Thoracic aorta (tissue), 2 donors: ENCODE data around the gene CASZ1. TPM values are rescaled to one million over a fixed set of nuclear protein-coding genes. Genes with fewer than 3 reads are reported as not detected.

ENCODE experiments used
- ATAC-seq: fragments of 150-250 bp; one replicate; pipeline ENCODE4 v1.8.0; 2017; ENCODE audit warnings: low read depth; ENCODE audit not compliant: insufficient number of reproducible peaks, low FRiP score
- DNase-seq: peaks from one replicate; pipeline ENCODE4 v3.0.0-alpha.2; 2020; ENCODE audit warnings: low spot score
- H3K27ac ChIP-seq, 2 donors: fragments of 200-600 bp; sonication (generic); 1 replicate in 1 of 2; 2 replicates in 1 of 2; pipeline ENCODE4 v1.5.1; 2016; ENCODE audit warnings: mild to moderate bottlenecking in 2 of 2, moderate library complexity in 2 of 2
- H3K27me3 ChIP-seq: fragments of 200-600 bp; sonication (generic); replicated peaks from 2 replicates; pipeline ENCODE4 v1.6.0; 2016; ENCODE audit warnings: mild to moderate bottlenecking; ENCODE audit not compliant: insufficient read depth
- H3K36me3 ChIP-seq: fragments of 200-600 bp; sonication (generic); one replicate; pipeline ENCODE4 v1.5.1; 2016
- H3K4me1 ChIP-seq, 2 donors: fragments of 200-600 bp; sonication (generic); 1 replicate in 1 of 2; 2 replicates in 1 of 2; pipeline versions ENCODE4 v1.5.1 to v1.6.0; 2016; ENCODE audit warnings: low read depth in 2 of 2, mild to moderate bottlenecking in 1 of 2; ENCODE audit not compliant: control insufficient read depth in 1 of 2
- H3K4me3 ChIP-seq: fragments of 200-600 bp; sonication (generic); 2 replicates; pipeline ENCODE4 v1.5.1; 2016; ENCODE audit warnings: mild to moderate bottlenecking
- H3K9me3 ChIP-seq: fragments of 200-600 bp; sonication (generic); 2 replicates; pipeline ENCODE4 v1.5.1; 2016
- total RNA-seq, 2 donors: library from RNA; depleted of rRNA; stranded (reverse); fragments of >200 nt; gene quantifications; one replicate each; pipeline versions ENCODE4 v1.1.0 to v1.2.3, GENCODE V29; 2016
- TF ChIP-seq, protein P1 (sequence below): fragments of 200-600 bp; sonication (generic); IDR thresholded peaks from one replicate; pipeline ENCODE4 v1.5.1; 2019; ENCODE audit warnings: antibody characterized with exemption

CASZ1 gene
- total RNA-seq, 2 donors from 2014 or later, result 20.6 to 27.9 TPM

DNA sequence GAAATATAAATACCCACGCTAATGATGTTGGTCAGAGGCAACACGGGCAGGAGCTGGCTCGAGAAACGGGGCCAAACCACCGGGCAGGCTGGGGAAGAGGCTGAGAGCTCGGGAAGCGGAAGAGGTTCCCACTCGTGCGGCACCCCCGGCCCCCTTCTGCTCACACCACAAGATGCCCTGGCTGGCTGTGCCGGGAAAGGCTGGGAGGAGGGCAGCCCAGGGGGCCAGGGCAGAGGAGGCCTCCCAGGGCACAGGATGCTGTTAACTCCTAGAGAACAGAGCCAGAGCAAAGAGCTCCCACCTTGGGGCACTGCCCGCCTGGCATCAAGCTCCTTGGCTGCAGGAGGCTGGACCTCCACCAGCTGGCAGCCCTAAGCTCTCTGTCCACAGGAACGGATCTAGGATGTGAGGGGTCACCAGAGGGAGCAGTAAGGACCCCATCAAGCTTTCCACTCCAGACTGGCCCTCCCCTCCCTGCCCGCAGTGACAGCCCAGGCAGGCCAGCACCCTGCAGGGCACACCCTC, 44.8 kb downstream of the CASZ1 start:
- TF ChIP-seq, protein P1, sequence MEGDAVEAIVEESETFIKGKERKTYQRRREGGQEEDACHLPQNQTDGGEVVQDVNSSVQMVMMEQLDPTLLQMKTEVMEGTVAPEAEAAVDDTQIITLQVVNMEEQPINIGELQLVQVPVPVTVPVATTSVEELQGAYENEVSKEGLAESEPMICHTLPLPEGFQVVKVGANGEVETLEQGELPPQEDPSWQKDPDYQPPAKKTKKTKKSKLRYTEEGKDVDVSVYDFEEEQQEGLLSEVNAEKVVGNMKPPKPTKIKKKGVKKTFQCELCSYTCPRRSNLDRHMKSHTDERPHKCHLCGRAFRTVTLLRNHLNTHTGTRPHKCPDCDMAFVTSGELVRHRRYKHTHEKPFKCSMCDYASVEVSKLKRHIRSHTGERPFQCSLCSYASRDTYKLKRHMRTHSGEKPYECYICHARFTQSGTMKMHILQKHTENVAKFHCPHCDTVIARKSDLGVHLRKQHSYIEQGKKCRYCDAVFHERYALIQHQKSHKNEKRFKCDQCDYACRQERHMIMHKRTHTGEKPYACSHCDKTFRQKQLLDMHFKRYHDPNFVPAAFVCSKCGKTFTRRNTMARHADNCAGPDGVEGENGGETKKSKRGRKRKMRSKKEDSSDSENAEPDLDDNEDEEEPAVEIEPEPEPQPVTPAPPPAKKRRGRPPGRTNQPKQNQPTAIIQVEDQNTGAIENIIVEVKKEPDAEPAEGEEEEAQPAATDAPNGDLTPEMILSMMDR, result no peak
- H3K4me1 ChIP-seq, result peaks cover 2 to 10% of the 10 kb centered on the region in 2 donors
- H3K27me3 ChIP-seq, result no peaks in the 10 kb centered on the region
- ATAC-seq (no peak), DNase-seq (no peak)
- H3K36me3 ChIP-seq, result no peaks in the 10 kb centered on the region
- H3K4me3 ChIP-seq, result no peak overlapping the region
- no peaks in the 10 kb centered on the region for H3K9me3 ChIP-seq
- no peak overlapping the region for H3K27ac ChIP-seq

DNA sequence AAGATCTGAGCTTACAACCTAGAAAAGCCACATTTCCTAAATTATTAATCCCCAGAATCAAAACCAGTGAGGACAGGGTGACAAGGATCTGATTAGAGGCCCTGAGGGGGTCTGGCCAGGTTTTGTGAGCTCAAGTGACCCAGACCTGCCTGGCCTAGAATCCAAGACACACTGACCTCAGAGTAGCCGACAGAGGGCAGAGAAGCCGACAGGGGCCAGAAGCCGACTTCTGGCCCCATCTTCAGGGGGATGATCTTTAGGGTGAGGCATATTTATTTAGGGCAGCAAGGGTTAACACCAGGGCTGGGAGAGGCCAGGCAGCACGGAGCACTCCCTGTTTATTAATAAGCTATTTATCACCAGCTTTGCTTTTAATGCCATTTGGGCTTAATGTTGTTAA, 45.3 kb downstream of the CASZ1 start:
- Histone ChIP-seq H3K4me3 (no peak overlapping the region), H3K4me1 (peaks cover 2 to 10% of the 10 kb centered on the region in 2 donors), H3K36me3 (no peaks in the 10 kb centered on the region), H3K27ac (no peak overlapping the region), H3K9me3 (no peaks in the 10 kb centered on the region), H3K27me3 (no peaks in the 10 kb centered on the region)
- TF ChIP-seq, protein P1, result no peak
- no peak for ATAC-seq
- DNase-seq, result no peak

DNA sequence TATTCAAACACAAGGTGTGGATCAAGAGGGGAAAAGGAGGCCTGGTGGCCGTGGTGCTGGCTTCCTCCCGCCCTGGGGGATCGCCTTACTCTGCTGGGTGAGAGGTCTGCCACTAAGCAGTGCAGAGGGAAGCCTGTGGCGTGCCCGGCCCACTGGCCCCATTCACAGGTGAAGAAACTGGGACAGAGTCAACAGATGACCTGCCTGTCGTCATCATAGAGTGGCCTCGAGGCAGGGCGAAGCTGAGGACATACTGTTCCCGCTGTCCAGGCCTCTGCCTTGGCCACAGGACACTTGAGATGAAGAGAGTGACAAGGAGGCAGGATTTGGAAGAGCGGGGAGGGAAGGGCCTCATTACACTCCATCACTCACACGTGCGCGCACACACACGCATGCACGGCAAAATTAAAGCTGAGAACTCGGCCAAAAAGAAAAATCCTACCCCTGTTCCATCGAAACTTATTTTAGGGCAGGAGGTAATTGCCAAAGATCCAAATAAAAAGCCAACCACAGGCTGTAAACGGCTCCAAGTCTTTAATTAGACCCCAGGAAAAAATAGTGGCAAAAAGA, 50.5 kb downstream of the CASZ1 start:
- Histone ChIP-seq H3K4me1 (no peaks in the 10 kb centered on the region), H3K9me3 (no peaks in the 10 kb centered on the region), H3K27ac (no peak overlapping the region), H3K4me3 (no peak overlapping the region), H3K36me3 (no peaks in the 10 kb centered on the region), H3K27me3 (no peaks in the 10 kb centered on the region)
- no peak for ATAC-seq
- TF ChIP-seq, protein P1, result no peak
- DNase-seq, result no peak

DNA sequence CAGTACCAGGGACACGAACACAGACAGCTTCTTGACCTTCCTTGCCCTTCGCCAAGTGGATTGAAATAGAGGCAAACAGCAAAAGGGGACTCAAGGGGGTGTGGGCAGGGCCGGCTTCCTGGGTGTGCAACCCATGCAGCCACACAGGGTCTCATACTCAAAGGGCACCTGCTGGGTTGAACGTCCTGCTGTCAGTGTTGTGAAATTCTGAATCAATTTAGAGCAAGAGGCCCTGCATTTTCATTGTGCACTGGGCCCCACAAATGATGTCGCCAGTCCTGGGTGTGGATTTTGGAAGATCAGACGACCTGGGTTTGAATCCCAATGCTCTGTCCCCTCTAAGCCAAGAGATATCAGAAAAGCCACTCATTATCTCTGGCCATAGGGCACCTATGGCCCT, 51.1 kb downstream of the CASZ1 start:
- DNase-seq (no peak), ATAC-seq (no peak)
- no peak overlapping the region for H3K4me3 ChIP-seq
- no peaks in the 10 kb centered on the region for H3K4me1 ChIP-seq
- H3K36me3 ChIP-seq, result no peaks in the 10 kb centered on the region
- no peaks in the 10 kb centered on the region for H3K9me3 ChIP-seq
- no peak overlapping the region for H3K27ac ChIP-seq
- TF ChIP-seq, protein P1, result no peak
- H3K27me3 ChIP-seq, result no peaks in the 10 kb centered on the region

- ATAC-seq (no peak), DNase-seq (no peak)
- Histone ChIP-seq H3K27me3 (no peaks in the 10 kb centered on the region), H3K4me1 (no peaks in the 10 kb centered on the region), H3K9me3 (no peaks in the 10 kb centered on the region), H3K27ac (no peak overlapping the region), H3K36me3 (no peaks in the 10 kb centered on the region), H3K4me3 (no peak overlapping the region)
- TF ChIP-seq, protein P1, result no peak
Measured at GRCh38 chr1:10744654-10745238, 51.7 kb downstream of the CASZ1 start.
